Measurements from ENCODE around the gene DOCK7. TPM values are rescaled to one million over a fixed set of nuclear protein-coding genes. Genes with fewer than 3 reads are reported as not detected.
A peak's percentile ranks its signal among the peaks of the same experiment; 100 is the strongest.

DOCK7 gene
- total and polyA plus RNA-seq, 7 donors, result 6.5 to 54.8 (median 32.4) TPM

DNA sequence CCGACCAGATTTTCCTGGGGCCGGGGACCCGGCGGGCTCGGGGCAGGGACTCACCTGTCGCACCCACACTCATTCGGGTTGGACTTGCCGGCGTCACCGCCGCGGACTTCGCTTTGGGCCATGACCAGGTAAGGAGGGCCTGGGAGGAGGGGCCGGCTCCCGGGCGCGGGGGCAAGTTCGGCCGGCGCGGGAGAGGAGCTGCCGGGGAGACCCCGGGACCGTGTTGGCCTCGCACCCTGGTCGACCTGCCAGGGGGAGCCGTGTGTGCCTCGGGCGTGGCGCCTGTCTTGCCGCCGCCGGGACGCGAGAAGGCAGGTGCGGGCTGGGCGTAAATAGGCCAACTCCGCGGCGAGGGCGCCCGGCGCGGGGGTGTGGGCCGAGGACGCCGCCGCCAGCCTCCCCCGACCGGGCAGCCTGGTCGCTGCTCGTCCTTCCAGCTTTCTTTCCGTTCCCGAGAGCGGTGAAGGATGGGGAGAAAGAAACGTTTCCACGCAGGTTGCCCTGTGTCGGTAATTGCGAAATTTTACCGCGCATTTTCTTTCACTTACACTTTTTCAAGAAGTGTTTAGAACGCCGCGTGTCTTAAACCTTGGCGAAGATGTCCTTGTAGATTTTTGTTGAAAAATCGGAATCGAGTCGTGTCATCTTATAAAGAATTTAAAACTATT, 250.8 kb downstream of the DOCK7 start:
- peaks cover 0 to 12% (median under 1%) of the 10 kb centered on the region in 4 donors for H3K36me3 ChIP-seq
- peaks cover 0 to 40% (median 31%) of the 10 kb centered on the region in 4 donors for H3K4me1 ChIP-seq
- TF ChIP-seq EP300 (IDR thresholded peaks at IDR 0.05) (no peak), POLR2AphosphoS5 (IDR thresholded peaks at IDR 0.05) (no peak), CTCF (IDR thresholded peaks at IDR 0.05) (no peak), POLR2A (IDR thresholded peaks at IDR 0.05) (no peak)
- H3K27me3 ChIP-seq, result no peaks in the 10 kb centered on the region
- intact Hi-C loops (cut with DNase I), result loop anchor here (5.0 to 10.0 kb wide), 2 partner anchors 345 to 927 kb away; partner anchors contain the start of genes ALG6 and ATG4C
- no peaks in the 10 kb centered on the region for H3K9me3 ChIP-seq
- 0% methylated on average over 68 of the region's 68 CpGs for WGBS, 2 donors
- peak overlapping the region; percentile 83 to 96 (median 88) for H3K4me3 ChIP-seq
- peak; percentile 81 for DNase-seq
- peak overlapping the region; percentile 92 to 100 (median 98) for H3K27ac ChIP-seq

- Histone ChIP-seq H3K9me3 (no peaks in the 10 kb centered on the region), H3K27me3 (no peaks in the 10 kb centered on the region), H3K4me1 (peaks cover 0 to 40% (median 31%) of the 10 kb centered on the region in 4 donors), H3K27ac (peak within 1 kb of the TSS; percentile 92 to 100 (median 98)), H3K4me3 (peak within 1 kb of the TSS; percentile 83 to 96 (median 88)), H3K36me3 (peaks cover 0 to 4% (median 0%) of the 10 kb centered on the region in 4 donors)
- 0% methylated on average over 76 of the region's 76 CpGs for WGBS, 2 donors
- TF ChIP-seq POLR2AphosphoS5 (IDR thresholded peaks at IDR 0.05) (peak in 3 of 4 donors; percentile 6 to 87 (median 56)), POLR2A (IDR thresholded peaks at IDR 0.05) (no peak)
- intact Hi-C loops (cut with DNase I), result loop anchor here (5.0 to 10.0 kb wide), 2 partner anchors 346 to 928 kb away; partner anchors contain the start of genes ALG6 and ATG4C
- peak; percentile 99 for DNase-seq
These were observed 251.5 kb downstream of the DOCK7 start, which contains the start of gene USP1 for GRCh38 chr1:62436466-62437272. Gene USP1, plus strand, starts transcription at chr1:62437049. Its CDS starts 2,819 bp downstream, at chr1:62439868.

DNA sequence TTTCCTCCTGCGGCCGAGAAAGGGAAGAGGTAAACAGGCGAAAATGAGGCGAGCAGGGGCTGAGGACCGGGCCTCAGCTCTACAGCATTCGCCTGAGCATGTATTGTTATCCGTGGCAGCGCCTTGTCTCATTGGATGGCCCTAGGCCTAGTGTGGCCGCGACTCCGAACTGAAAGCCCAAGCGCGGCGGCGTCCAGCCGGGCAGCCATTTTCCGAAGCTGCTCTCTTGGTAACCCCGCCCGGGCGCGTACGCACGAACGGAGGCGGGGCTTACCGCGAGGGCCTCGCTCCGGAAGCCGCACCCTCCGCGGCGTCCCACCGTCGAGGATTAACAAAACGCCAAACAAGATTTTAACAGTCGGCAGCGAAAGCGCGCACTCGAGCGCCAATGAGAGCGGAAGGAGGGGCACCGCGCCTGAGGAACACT, 252.1 kb downstream of the DOCK7 start:
- H3K27me3 ChIP-seq, result no peaks in the 10 kb centered on the region
- H3K9me3 ChIP-seq, result no peaks in the 10 kb centered on the region
- no peak for DNase-seq
- H3K36me3 ChIP-seq, result no peaks in the 10 kb centered on the region
- WGBS, 2 donors, result 0% methylated on average over 45 of the region's 45 CpGs
- peak overlapping the region; percentile 83 to 96 (median 88) for H3K4me3 ChIP-seq
- peaks cover 0 to 40% (median 31%) of the 10 kb centered on the region in 4 donors for H3K4me1 ChIP-seq
- intact Hi-C loops (cut with DNase I), result loop anchor here (5.0 to 10.0 kb wide), 2 partner anchors 346 to 929 kb away; partner anchors contain the start of genes ALG6 and ATG4C
- H3K27ac ChIP-seq, result peak overlapping the region; percentile 92 to 100 (median 98)
- TF ChIP-seq EP300 (IDR thresholded peaks at IDR 0.05) (peak in 1 of 4 donors; percentile 22), POLR2AphosphoS5 (IDR thresholded peaks at IDR 0.05) (peak; percentile 94 to 98 (median 97)), CTCF (IDR thresholded peaks at IDR 0.05) (no peak), POLR2A (IDR thresholded peaks at IDR 0.05) (peak; percentile 84 to 93)

- no peak for TF ChIP-seq POLR2AphosphoS5 (IDR thresholded peaks at IDR 0.05)
- no peak for TF ChIP-seq POLR2A (IDR thresholded peaks at IDR 0.05)
- no peak for TF ChIP-seq EP300 (IDR thresholded peaks at IDR 0.05)
- no peak for TF ChIP-seq CTCF (IDR thresholded peaks at IDR 0.05)
- no peaks in the 10 kb centered on the region for H3K36me3 ChIP-seq
- intact Hi-C loops (cut with DNase I), result loop anchor here (5.0 to 10.0 kb wide), 2 partner anchors 347 to 929 kb away; partner anchors contain the start of genes ALG6 and ATG4C
- H3K4me3 ChIP-seq, result peak overlapping the region; percentile 83 to 96 (median 88)
- 46 to 51% methylated on average over 31 of the region's 31 CpGs for WGBS, 2 donors
- peaks cover 0 to 34% (median 28%) of the 10 kb centered on the region in 4 donors for H3K4me1 ChIP-seq
- H3K27me3 ChIP-seq, result no peaks in the 10 kb centered on the region
- H3K9me3 ChIP-seq, result no peaks in the 10 kb centered on the region
- peak overlapping the region; percentile 92 to 100 (median 98) for H3K27ac ChIP-seq
- peak; percentile 69 for DNase-seq
These were observed 252.8 kb downstream of the DOCK7 start for GRCh38 chr1:62435231-62436038.
